HUES64 (cell line): Measurements from ENCODE around the gene SECISBP2L.
"Not testable (repeated sequence)": the region's sequence is repeated elsewhere in the genome, so short reads cannot be mapped to it uniquely, and the experiment has no call there.

ENCODE experiments used
- H3K27ac ChIP-seq: 2 replicates; pipeline ENCODE4 v1.7.0; 2013; ENCODE audit warnings: low read depth, low read length, inconsistent platforms
- H3K27me3 ChIP-seq: 2 replicates; pipeline ENCODE4 v1.6.1; 2013; ENCODE audit warnings: mild to moderate bottlenecking, low read length; ENCODE audit not compliant: insufficient read depth
- H3K36me3 ChIP-seq: 2 replicates; pipeline ENCODE4 v1.6.1; 2013; ENCODE audit warnings: mild to moderate bottlenecking, low read length; ENCODE audit not compliant: insufficient read depth
- H3K4me1 ChIP-seq: 2 replicates; pipeline ENCODE4 v1.6.1; 2013; ENCODE audit warnings: mild to moderate bottlenecking, low read length, moderate library complexity; ENCODE audit not compliant: insufficient read depth
- H3K4me3 ChIP-seq: 2 replicates; pipeline ENCODE4 v1.5.1; 2013; ENCODE audit warnings: mild to moderate bottlenecking, low read length, moderate library complexity
- H3K9ac ChIP-seq: 2 replicates; pipeline ENCODE4 v1.6.1; 2013; ENCODE audit warnings: mild to moderate bottlenecking, low read depth, low read length
- H3K9me3 ChIP-seq: 2 replicates; pipeline ENCODE4 v1.6.1; 2013; ENCODE audit warnings: low read depth, low read length; ENCODE audit not compliant: insufficient read depth
- WGBS: fragments of 150-250, 120-280 bp; methylation state at CpG from one replicate; pipeline ENCODE4 v1.1.7; 2013; ENCODE audit warnings: missing lambda C conversion rate; 5-methylcytosine and 5-hydroxymethylcytosine counted together

Gene SECISBP2L

GRCh38 chr15:49079340-49080039, 33.2 kb upstream of the SECISBP2L start:
- 93% methylated on average over 21 of the region's 23 CpGs for WGBS
- Histone ChIP-seq H3K36me3 (no peaks in the 10 kb centered on the region), H3K9ac (no peak overlapping the region)

GRCh38 chr15:49075881-49076280, 29.6 kb upstream of the SECISBP2L start:
- H3K36me3 ChIP-seq, result no peaks in the 10 kb centered on the region
- H3K4me1 ChIP-seq, result no peaks in the 10 kb centered on the region
- H3K9ac ChIP-seq, result no peak overlapping the region
- no peak overlapping the region for H3K4me3 ChIP-seq
- no peak overlapping the region for H3K27ac ChIP-seq
- no peaks in the 10 kb centered on the region for H3K27me3 ChIP-seq
- no peaks in the 10 kb centered on the region for H3K9me3 ChIP-seq

More at GRCh38 chr15:49079340-49080039, 33.2 kb upstream of the SECISBP2L start:
- Histone ChIP-seq H3K4me3 (no peak overlapping the region), H3K27me3 (no peaks in the 10 kb centered on the region), H3K4me1 (no peaks in the 10 kb centered on the region), H3K27ac (no peak overlapping the region), H3K9me3 (no peaks in the 10 kb centered on the region)

GRCh38 chr15:49074589-49075287, 28.5 kb upstream of the SECISBP2L start:
- not testable (repeated sequence) for H3K4me3 ChIP-seq, H3K9me3 ChIP-seq, H3K4me1 ChIP-seq, H3K27me3 ChIP-seq, H3K36me3 ChIP-seq, H3K27ac ChIP-seq, H3K9ac ChIP-seq
- WGBS, result 96% methylated on average over 4 of the region's 6 CpGs

- 44% methylated on average over 2 of the region's 2 CpGs for WGBS
- Histone ChIP-seq H3K4me3 (no peak overlapping the region), H3K36me3 (no peaks in the 10 kb centered on the region), H3K9ac (no peak overlapping the region), H3K9me3 (no peaks in the 10 kb centered on the region), H3K27me3 (peaks cover 3% of the 10 kb centered on the region; the same call in 1 of the 2 replicates), H3K27ac (no peak overlapping the region), H3K4me1 (peaks cover 27% of the 10 kb centered on the region)
These were observed 20.1 kb upstream of the SECISBP2L start for GRCh38 chr15:49066372-49066771.

- WGBS, result 91% methylated on average over 3 of the region's 3 CpGs
- Histone ChIP-seq H3K27ac (no peak overlapping the region), H3K9ac (no peak overlapping the region), H3K4me3 (no peak overlapping the region), H3K9me3 (no peaks in the 10 kb centered on the region), H3K36me3 (no peaks in the 10 kb centered on the region), H3K4me1 (peaks cover 27% of the 10 kb centered on the region), H3K27me3 (peaks cover 3% of the 10 kb centered on the region; the same call in 1 of the 2 replicates)
These were observed 18.6 kb upstream of the SECISBP2L start for GRCh38 chr15:49064884-49065283.

GRCh38 chr15:49064281-49064653, 18.0 kb upstream of the SECISBP2L start:
- H3K27me3 ChIP-seq, result peaks cover 3% of the 10 kb centered on the region; the same call in 1 of the 2 replicates
- no peak overlapping the region for H3K4me3 ChIP-seq
- peaks cover 27% of the 10 kb centered on the region for H3K4me1 ChIP-seq
- 69% methylated on average over 2 of the region's 3 CpGs for WGBS
- no peaks in the 10 kb centered on the region for H3K9me3 ChIP-seq
- no peak overlapping the region for H3K27ac ChIP-seq
- H3K36me3 ChIP-seq, result no peaks in the 10 kb centered on the region
- no peak overlapping the region for H3K9ac ChIP-seq

- 50% methylated on average over 14 of the region's 14 CpGs for WGBS
- Histone ChIP-seq H3K27ac (no peak overlapping the region), H3K4me1 (peaks cover 27% of the 10 kb centered on the region), H3K9me3 (no peaks in the 10 kb centered on the region), H3K4me3 (no peak overlapping the region), H3K36me3 (no peaks in the 10 kb centered on the region), H3K9ac (no peak overlapping the region), H3K27me3 (peaks cover 3% of the 10 kb centered on the region; the same call in 1 of the 2 replicates)
These were observed 17.4 kb upstream of the SECISBP2L start for GRCh38 chr15:49063402-49064280.

GRCh38 chr15:49062900-49063299, 16.7 kb upstream of the SECISBP2L start:
- H3K27ac ChIP-seq, result no peak overlapping the region
- peaks cover 3% of the 10 kb centered on the region; the same call in 1 of the 2 replicates for H3K27me3 ChIP-seq
- 84% methylated on average over 13 of the region's 13 CpGs for WGBS
- no peak overlapping the region for H3K9ac ChIP-seq
- no peaks in the 10 kb centered on the region for H3K9me3 ChIP-seq
- peaks cover 27% of the 10 kb centered on the region for H3K4me1 ChIP-seq
- no peaks in the 10 kb centered on the region for H3K36me3 ChIP-seq
- no peak overlapping the region for H3K4me3 ChIP-seq

GRCh38 chr15:49060710-49061495, 14.7 kb upstream of the SECISBP2L start:
- H3K27ac ChIP-seq, result no peak overlapping the region
- H3K9me3 ChIP-seq, result no peaks in the 10 kb centered on the region
- no peak overlapping the region for H3K9ac ChIP-seq
- no peaks in the 10 kb centered on the region for H3K36me3 ChIP-seq
- H3K4me3 ChIP-seq, result no peak overlapping the region
- 95% methylated on average over 3 of the region's 4 CpGs for WGBS
- peaks cover 19% of the 10 kb centered on the region for H3K4me1 ChIP-seq
- peaks cover 3% of the 10 kb centered on the region; the same call in 1 of the 2 replicates for H3K27me3 ChIP-seq

GRCh38 chr15:49059491-49059890, 13.2 kb upstream of the SECISBP2L start:
- no peak overlapping the region for H3K27ac ChIP-seq
- no peak overlapping the region for H3K4me3 ChIP-seq
- 92% methylated on average over 3 of the region's 3 CpGs for WGBS
- no peaks in the 10 kb centered on the region for H3K36me3 ChIP-seq
- no peaks in the 10 kb centered on the region for H3K9me3 ChIP-seq
- peaks cover 3% of the 10 kb centered on the region; the same call in 1 of the 2 replicates for H3K27me3 ChIP-seq
- no peak overlapping the region for H3K9ac ChIP-seq
- H3K4me1 ChIP-seq, result peaks cover 15% of the 10 kb centered on the region
